ENCODE measurements around the gene CBX3. TPM values are rescaled to one million over a fixed set of nuclear protein-coding genes. Genes with fewer than 3 reads are reported as not detected.
"Not testable (repeated sequence)": the region's sequence is repeated elsewhere in the genome, so short reads cannot be mapped to it uniquely, and the experiment has no call there.

CBX3 gene
- total RNA-seq (ENCODE audit: low replicate concordance), result 249 and 360 TPM in 2 replicates

- H3K4me3 ChIP-seq, result peak within 1 kb of the TSS; percentile 91
- H2AFZ ChIP-seq (replicated peaks), result peak within 1 kb of the TSS; percentile 54
- peak within 1 kb of the TSS; percentile 96 for H3K9ac ChIP-seq
- peaks cover 91% of the 10 kb centered on the region for H3K79me2 ChIP-seq (ENCODE audit: low read depth)
- peak within 1 kb of the TSS; percentile 99 for H3K27ac ChIP-seq
- peaks cover 9% of the 10 kb centered on the region for H3K9me3 Mint-ChIP-seq
- H3K27me3 Mint-ChIP-seq (ENCODE audit: insufficient read depth, low read depth), result peaks cover 4% of the 10 kb centered on the region
- H3K4me2 ChIP-seq, result peak within 1 kb of the TSS; percentile 96
- peaks cover 49% of the 10 kb centered on the region for H3K36me3 Mint-ChIP-seq
- no peaks in the 10 kb centered on the region for H3K27me3 ChIP-seq
- H3F3A ChIP-seq (ENCODE audit: low read depth), result peaks cover 55% of the 10 kb centered on the region
- peaks cover 40% of the 10 kb centered on the region for H3K4me1 Mint-ChIP-seq
- peak within 1 kb of the TSS; percentile 99 for H3K27ac Mint-ChIP-seq
- TF ChIP-seq EZH2phosphoT487 (IDR thresholded peaks at IDR 0.05) (no peak), EZH2 (IDR thresholded peaks at IDR 0.05) (no peak), CTCF (IDR thresholded peaks at IDR 0.05) (no peak)
- peaks cover 30% of the 10 kb centered on the region for H3K36me3 ChIP-seq
- DNase-seq (ENCODE audit: low spot score), result peak; percentile 99
- no peaks in the 10 kb centered on the region for H3K9me3 ChIP-seq (ENCODE audit: low read depth)
- H3K4me3 Mint-ChIP-seq, result peak within 1 kb of the TSS; percentile 97
- H4K20me1 ChIP-seq (ENCODE audit: low read depth), result peaks cover 77% of the 10 kb centered on the region
- H3K4me1 ChIP-seq, result peaks cover 37% of the 10 kb centered on the region
Measured at GRCh38 chr7:26201247-26202018, at the start of gene CBX3. CBX3 (plus strand) TSS chr7:26201745; CDS start chr7:26202999, 1,254 bp downstream.

- Histone ChIP-seq H3K4me2 (peak within 1 kb of the TSS; percentile 93), H4K20me1 (ENCODE audit: low read depth) (peaks cover 11% of the 10 kb centered on the region), H3K79me2 (ENCODE audit: low read depth) (no peaks in the 10 kb centered on the region), H2AFZ (replicated peaks) (peak within 1 kb of the TSS; percentile 93), H3K27ac (no peak within 1 kb of the TSS), H3K27me3 (peaks cover 72% of the 10 kb centered on the region), H3K4me1 (peaks cover 13% of the 10 kb centered on the region), H3K4me3 (peak within 1 kb of the TSS; percentile 57), H3K9ac (no peak within 1 kb of the TSS), H3K36me3 (no peaks in the 10 kb centered on the region), H3K9me3 (ENCODE audit: low read depth) (no peaks in the 10 kb centered on the region), H3F3A (ENCODE audit: low read depth) (peaks cover 20% of the 10 kb centered on the region)
- peaks cover 7% of the 10 kb centered on the region for H3K9me3 Mint-ChIP-seq
- DNase-seq (ENCODE audit: low spot score), result peak; percentile 87
- H3K36me3 Mint-ChIP-seq, result no peaks in the 10 kb centered on the region
- H3K27me3 Mint-ChIP-seq (ENCODE audit: insufficient read depth, low read depth), result peaks cover 17% of the 10 kb centered on the region
- H3K27ac Mint-ChIP-seq, result peak within 1 kb of the TSS; percentile 24
- peak; percentile 26 for TF ChIP-seq CTCF (IDR thresholded peaks at IDR 0.05)
- TF ChIP-seq EZH2 (IDR thresholded peaks at IDR 0.05), result no peak
- peaks cover 37% of the 10 kb centered on the region for H3K4me1 Mint-ChIP-seq
- H3K4me3 Mint-ChIP-seq, result peak within 1 kb of the TSS; percentile 92
Measured at GRCh38 chr7:26151953-26152781, 49.4 kb upstream of the CBX3 start, which contains the start of gene NFE2L3. NFE2L3 (plus strand) TSS chr7:26152198; CDS start chr7:26152499, 301 bp downstream.

GRCh38 chr7:26152782-26153240, 48.7 kb upstream of the CBX3 start:
- TF ChIP-seq EZH2 (IDR thresholded peaks at IDR 0.05) (peak; percentile 94), EZH2phosphoT487 (IDR thresholded peaks at IDR 0.05) (peak; percentile 80)
- H3K4me1 ChIP-seq, result peaks cover 13% of the 10 kb centered on the region
- H3K4me3 ChIP-seq, result peak overlapping the region; percentile 57
- peaks cover 17% of the 10 kb centered on the region for H3K27me3 Mint-ChIP-seq (ENCODE audit: insufficient read depth, low read depth)
- H2AFZ ChIP-seq (replicated peaks), result peak overlapping the region; percentile 93
- H4K20me1 ChIP-seq (ENCODE audit: low read depth), result peaks cover 11% of the 10 kb centered on the region
- H3K9me3 ChIP-seq (ENCODE audit: low read depth); H3K27ac ChIP-seq; H3K79me2 ChIP-seq (ENCODE audit: low read depth); H3K36me3 ChIP-seq; H3K36me3 Mint-ChIP-seq; H3K9ac ChIP-seq; H3K27ac Mint-ChIP-seq; H3K9me3 Mint-ChIP-seq: not testable (repeated sequence)
- peak; percentile 16 for DNase-seq (ENCODE audit: low spot score)
- H3K27me3 ChIP-seq, result peaks cover 72% of the 10 kb centered on the region
- peak overlapping the region; percentile 93 for H3K4me2 ChIP-seq
- peaks cover 39% of the 10 kb centered on the region for H3K4me1 Mint-ChIP-seq
- H3F3A ChIP-seq (ENCODE audit: low read depth), result peaks cover 20% of the 10 kb centered on the region
- peak overlapping the region; percentile 92 for H3K4me3 Mint-ChIP-seq

Measured in neural progenitor cell (in vitro differentiated cells).